ENCODE measurements around the gene PRPF38B. TPM values are rescaled to one million over a fixed set of nuclear protein-coding genes. Genes with fewer than 3 reads are reported as not detected.

PRPF38B gene
- total and polyA plus RNA-seq, 2 donors (not counting 1 experiment from before 2014, with no cell fraction given): 17.8 to 28.8 TPM

DNA sequence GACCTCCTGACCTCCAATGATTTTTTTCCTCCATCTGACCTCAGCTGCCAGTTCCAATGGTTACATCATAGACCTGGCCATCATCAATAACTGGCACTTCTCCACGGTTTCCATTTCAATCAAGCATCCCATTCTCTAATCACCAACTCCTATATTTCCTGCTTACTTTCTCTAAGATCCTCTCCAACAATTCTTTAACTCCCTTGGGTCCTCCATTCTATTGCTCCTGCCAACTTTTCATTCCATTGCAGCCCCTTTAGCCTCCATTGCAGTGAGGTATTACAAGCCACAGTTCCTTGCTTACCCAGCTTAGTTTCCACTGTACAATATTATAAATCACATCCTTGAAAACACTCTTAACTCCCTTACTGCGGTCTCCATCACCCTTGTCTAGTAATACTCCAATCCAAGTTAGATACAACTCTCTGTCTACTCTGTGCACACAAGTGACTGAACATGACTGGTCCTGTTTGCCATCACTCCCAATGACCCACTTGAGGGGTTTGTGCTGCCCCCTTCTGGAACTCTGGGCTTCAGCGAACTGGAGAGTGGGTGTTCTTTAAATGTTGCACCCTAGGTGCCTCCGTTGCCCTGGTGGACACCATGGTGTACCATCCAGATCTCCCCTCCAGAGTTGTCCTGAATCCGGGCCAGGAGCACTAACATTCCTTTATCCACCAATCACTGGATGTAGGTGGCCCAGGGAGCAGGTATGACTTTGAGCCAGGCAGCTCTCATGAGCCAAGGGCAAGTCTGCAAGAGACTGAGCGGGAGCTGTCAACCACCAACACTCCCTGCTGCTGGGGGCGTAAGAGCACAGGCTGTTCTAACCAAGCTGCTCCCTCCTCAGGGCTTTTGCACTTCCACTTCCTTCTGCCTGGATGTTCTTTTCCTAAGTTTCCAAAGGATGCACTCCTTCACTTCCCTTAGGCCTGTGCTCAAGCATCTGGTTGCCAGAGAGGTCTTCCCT is 16.9 kb downstream of the PRPF38B start:
- TF ChIP-seq, protein P1, sequence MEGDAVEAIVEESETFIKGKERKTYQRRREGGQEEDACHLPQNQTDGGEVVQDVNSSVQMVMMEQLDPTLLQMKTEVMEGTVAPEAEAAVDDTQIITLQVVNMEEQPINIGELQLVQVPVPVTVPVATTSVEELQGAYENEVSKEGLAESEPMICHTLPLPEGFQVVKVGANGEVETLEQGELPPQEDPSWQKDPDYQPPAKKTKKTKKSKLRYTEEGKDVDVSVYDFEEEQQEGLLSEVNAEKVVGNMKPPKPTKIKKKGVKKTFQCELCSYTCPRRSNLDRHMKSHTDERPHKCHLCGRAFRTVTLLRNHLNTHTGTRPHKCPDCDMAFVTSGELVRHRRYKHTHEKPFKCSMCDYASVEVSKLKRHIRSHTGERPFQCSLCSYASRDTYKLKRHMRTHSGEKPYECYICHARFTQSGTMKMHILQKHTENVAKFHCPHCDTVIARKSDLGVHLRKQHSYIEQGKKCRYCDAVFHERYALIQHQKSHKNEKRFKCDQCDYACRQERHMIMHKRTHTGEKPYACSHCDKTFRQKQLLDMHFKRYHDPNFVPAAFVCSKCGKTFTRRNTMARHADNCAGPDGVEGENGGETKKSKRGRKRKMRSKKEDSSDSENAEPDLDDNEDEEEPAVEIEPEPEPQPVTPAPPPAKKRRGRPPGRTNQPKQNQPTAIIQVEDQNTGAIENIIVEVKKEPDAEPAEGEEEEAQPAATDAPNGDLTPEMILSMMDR (conservative IDR thresholded peaks at IDR 0.05 in 1 of 2, IDR thresholded peaks at IDR 0.05 in 1 of 2; ENCODE audit: low read depth in 1 of 2, low read length in 2 of 2): peak in 1 of 2 donors; percentile 8
- TF ChIP-seq EZH2 (IDR thresholded peaks at IDR 0.05; ENCODE audit: low read length, missing control alignments): no peak
- no peaks in the 10 kb centered on the region for H4K20me1 ChIP-seq (ENCODE audit: control insufficient read depth, extremely low read depth, insufficient read depth, low read length)
- DNase-seq (ENCODE audit: low read depth in 2 of 2): no peak
- no peak overlapping the region for H3K4me2 ChIP-seq (ENCODE audit: extremely low read depth, insufficient read depth, low read length)
- H3K36me3 ChIP-seq (ENCODE audit: control insufficient read depth, insufficient read depth, low read length): no peaks in the 10 kb centered on the region
- no peaks in the 10 kb centered on the region for H3K27me3 ChIP-seq (ENCODE audit: control insufficient read depth, insufficient read depth, low read length)
- H3K79me2 ChIP-seq (ENCODE audit: control insufficient read depth, insufficient read depth, low read length): no peaks in the 10 kb centered on the region
- H3K9me3 ChIP-seq (ENCODE audit: control insufficient read depth, insufficient read depth, low read depth, low read length): no peaks in the 10 kb centered on the region
- no peak overlapping the region for H3K9ac ChIP-seq (ENCODE audit: insufficient read depth, low read length)
- H2AFZ ChIP-seq (ENCODE audit: low read length): no peak overlapping the region
- H3K4me3 ChIP-seq (replicated peaks in 1 of 4; ENCODE audit: control extremely low read depth in 1 of 4, insufficient read depth in 1 of 4, low read depth in 3 of 4, low read length in 4 of 4): no peak overlapping the region
- no peak overlapping the region for H3K27ac ChIP-seq (ENCODE audit: insufficient read depth, low read length)
- peaks cover 11% of the 10 kb centered on the region for H3K4me1 ChIP-seq (ENCODE audit: control insufficient read depth, extremely low read depth, insufficient read depth, low read length)

DNA sequence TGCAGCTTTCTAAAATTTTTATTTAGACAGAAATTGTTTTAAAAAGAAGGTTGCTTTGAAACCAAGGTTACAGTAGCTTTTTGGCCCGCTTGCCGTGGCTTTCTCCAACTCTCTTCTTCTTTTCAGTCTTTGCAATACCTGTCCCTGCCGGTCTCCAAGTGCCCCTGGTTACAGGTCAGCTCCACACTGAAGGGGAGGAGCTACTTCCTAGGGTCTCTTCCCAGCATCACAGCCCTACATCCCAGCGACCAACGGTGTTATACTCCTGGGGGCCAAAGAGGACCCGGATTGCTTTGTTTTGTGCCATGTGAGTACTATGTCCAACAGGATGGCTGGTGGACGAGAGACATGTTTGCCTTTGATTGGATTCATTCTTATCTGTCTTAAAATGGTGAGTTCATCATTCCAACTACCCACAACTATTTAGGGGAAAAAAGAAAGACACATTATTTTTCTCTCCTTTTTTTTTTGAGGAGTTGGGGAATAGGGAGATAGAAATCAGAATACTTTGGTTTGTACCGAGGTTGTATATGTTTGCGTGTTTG is 20.6 kb downstream of the PRPF38B start, which contains the start of gene FNDC7:
FNDC7 (plus strand) TSS at position 303 of the 545 bp plus-strand sequence; CDS start at position 329, 26 bp downstream.
- Histone ChIP-seq H3K4me2 (ENCODE audit: extremely low read depth, insufficient read depth, low read length) (no peak within 1 kb of the TSS), H2AFZ (ENCODE audit: low read length) (peak within 1 kb of the TSS; percentile 48)
- peak in 1 of 2 donors; percentile 74 for DNase-seq (ENCODE audit: low read depth in 2 of 2)

DNA sequence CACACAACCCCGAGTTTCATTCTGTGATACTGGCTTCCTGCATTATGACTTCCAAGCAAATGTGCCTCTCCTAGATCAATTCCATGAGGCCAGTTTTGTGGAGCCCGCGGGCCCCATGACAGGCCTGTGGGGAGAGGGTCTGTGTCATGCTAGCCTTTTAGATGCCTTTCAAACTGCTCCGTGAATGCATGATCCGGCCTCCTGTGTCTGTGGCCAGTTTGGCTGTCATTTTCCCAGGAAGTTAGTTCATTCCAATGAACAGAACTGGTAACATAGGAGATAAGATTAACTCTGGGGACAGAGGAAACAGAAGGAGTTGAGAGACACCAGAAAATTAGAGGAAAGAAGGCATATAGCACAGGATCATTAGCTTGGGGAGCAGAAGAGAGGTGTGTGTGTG is 23.8 kb downstream of the PRPF38B start:
- Histone ChIP-seq H2AFZ (ENCODE audit: low read length) (no peak overlapping the region), H4K20me1 (ENCODE audit: control insufficient read depth, extremely low read depth, insufficient read depth, low read length) (no peaks in the 10 kb centered on the region)
- peak in 1 of 2 donors; percentile 50 for DNase-seq (ENCODE audit: low read depth in 2 of 2)

More for the DNA sequence above, 20.6 kb downstream of the PRPF38B start, which contains the start of gene FNDC7:
- Histone ChIP-seq H3K4me3 (replicated peaks in 1 of 4; ENCODE audit: control extremely low read depth in 1 of 4, insufficient read depth in 1 of 4, low read depth in 3 of 4, low read length in 4 of 4) (no peak within 1 kb of the TSS), H3K9ac (ENCODE audit: insufficient read depth, low read length) (no peak within 1 kb of the TSS), H3K9me3 (ENCODE audit: control insufficient read depth, insufficient read depth, low read depth, low read length) (no peaks in the 10 kb centered on the region), H3K79me2 (ENCODE audit: control insufficient read depth, insufficient read depth, low read length) (no peaks in the 10 kb centered on the region), H3K4me1 (ENCODE audit: control insufficient read depth, extremely low read depth, insufficient read depth, low read length) (no peaks in the 10 kb centered on the region), H4K20me1 (ENCODE audit: control insufficient read depth, extremely low read depth, insufficient read depth, low read length) (no peaks in the 10 kb centered on the region), H3K36me3 (ENCODE audit: control insufficient read depth, insufficient read depth, low read length) (no peaks in the 10 kb centered on the region), H3K27me3 (ENCODE audit: control insufficient read depth, insufficient read depth, low read length) (no peaks in the 10 kb centered on the region), H3K27ac (ENCODE audit: insufficient read depth, low read length) (no peak within 1 kb of the TSS)
- TF ChIP-seq, protein P1 (conservative IDR thresholded peaks at IDR 0.05 in 1 of 2, IDR thresholded peaks at IDR 0.05 in 1 of 2; ENCODE audit: low read depth in 1 of 2, low read length in 2 of 2): no peak
- no peak for TF ChIP-seq EZH2 (IDR thresholded peaks at IDR 0.05; ENCODE audit: low read length, missing control alignments)

More for the DNA sequence above, 23.8 kb downstream of the PRPF38B start:
- H3K9ac ChIP-seq (ENCODE audit: insufficient read depth, low read length): no peak overlapping the region
- no peaks in the 10 kb centered on the region for H3K36me3 ChIP-seq (ENCODE audit: control insufficient read depth, insufficient read depth, low read length)
- no peaks in the 10 kb centered on the region for H3K27me3 ChIP-seq (ENCODE audit: control insufficient read depth, insufficient read depth, low read length)
- TF ChIP-seq, protein P1 (conservative IDR thresholded peaks at IDR 0.05 in 1 of 2, IDR thresholded peaks at IDR 0.05 in 1 of 2; ENCODE audit: low read depth in 1 of 2, low read length in 2 of 2): no peak
- TF ChIP-seq EZH2 (IDR thresholded peaks at IDR 0.05; ENCODE audit: low read length, missing control alignments): no peak
- H3K79me2 ChIP-seq (ENCODE audit: control insufficient read depth, insufficient read depth, low read length): no peaks in the 10 kb centered on the region
- no peak overlapping the region for H3K4me3 ChIP-seq (replicated peaks in 1 of 4; ENCODE audit: control extremely low read depth in 1 of 4, insufficient read depth in 1 of 4, low read depth in 3 of 4, low read length in 4 of 4)
- H3K9me3 ChIP-seq (ENCODE audit: control insufficient read depth, insufficient read depth, low read depth, low read length): no peaks in the 10 kb centered on the region
- peaks cover 17% of the 10 kb centered on the region for H3K4me1 ChIP-seq (ENCODE audit: control insufficient read depth, extremely low read depth, insufficient read depth, low read length)
- H3K27ac ChIP-seq (ENCODE audit: insufficient read depth, low read length): no peak overlapping the region
- H3K4me2 ChIP-seq (ENCODE audit: extremely low read depth, insufficient read depth, low read length): no peak overlapping the region

All from fibroblast of lung (primary cell).